K562 (cell line): Measurements from ENCODE around the gene GJC2.

Experiments used
- NR3C1 ChIP-seq: sonication (generic); formaldehyde crosslinking; IDR thresholded peaks from 2 replicates; pipeline ENCODE4 v1.8.1; 2022; ENCODE audit warnings: missing genetic modification reagents
- ZNF217 ChIP-seq: sonication (generic); formaldehyde crosslinking; IDR thresholded peaks from 2 replicates; pipeline ENCODE4 v1.8.0; 2022; ENCODE audit warnings: mild to moderate bottlenecking, missing genetic modification reagents
- TF ChIP-seq, protein P1 (sequence below), 3 experiments: IDR thresholded peaks in 2 of 3; conservative IDR thresholded peaks in 1 of 3; 2 replicates each; pipeline ENCODE4 v1.5.1; 2011 to 2012; ENCODE audit warnings: low read length in 3 of 3, mild to moderate bottlenecking in 3 of 3, control low read depth in 2 of 3, improper control_type of control experiment in 1 of 3, inconsistent platforms in 1 of 3, low read depth in 1 of 3, mixed read lengths in 1 of 3, moderate library complexity in 1 of 3; ENCODE audit not compliant: insufficient read depth in 2 of 3
- TF ChIP-seq, protein P2 (sequence below): fragments of 250-450 bp; sonication (Bioruptor Pico); IDR thresholded peaks from 2 replicates; pipeline ENCODE4 v1.4.0; 2020; ENCODE audit warnings: mild to moderate bottlenecking, moderate library complexity, borderline replicate concordance

DNA sequence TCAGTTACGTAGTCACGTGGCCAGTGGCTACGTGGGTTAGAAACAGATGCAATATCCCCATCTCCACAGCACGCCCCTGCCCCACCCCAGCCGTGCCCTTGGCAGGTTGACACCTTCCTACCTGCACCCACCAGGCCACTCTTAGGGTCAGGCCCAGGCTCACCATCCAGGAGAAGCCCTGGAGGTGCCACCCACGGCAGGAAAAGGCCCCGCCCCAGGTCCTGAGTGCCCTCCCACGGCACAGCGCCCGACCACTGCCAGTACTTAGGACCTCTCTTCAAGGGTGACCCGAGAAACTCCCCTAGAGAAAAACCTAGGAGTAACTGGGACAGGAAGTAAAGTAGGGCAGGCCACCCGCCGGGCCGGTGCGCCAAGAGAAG lies 48.1 kb upstream of the GJC2 start:
- no peak for TF ChIP-seq ZNF217
- TF ChIP-seq, protein P1, sequence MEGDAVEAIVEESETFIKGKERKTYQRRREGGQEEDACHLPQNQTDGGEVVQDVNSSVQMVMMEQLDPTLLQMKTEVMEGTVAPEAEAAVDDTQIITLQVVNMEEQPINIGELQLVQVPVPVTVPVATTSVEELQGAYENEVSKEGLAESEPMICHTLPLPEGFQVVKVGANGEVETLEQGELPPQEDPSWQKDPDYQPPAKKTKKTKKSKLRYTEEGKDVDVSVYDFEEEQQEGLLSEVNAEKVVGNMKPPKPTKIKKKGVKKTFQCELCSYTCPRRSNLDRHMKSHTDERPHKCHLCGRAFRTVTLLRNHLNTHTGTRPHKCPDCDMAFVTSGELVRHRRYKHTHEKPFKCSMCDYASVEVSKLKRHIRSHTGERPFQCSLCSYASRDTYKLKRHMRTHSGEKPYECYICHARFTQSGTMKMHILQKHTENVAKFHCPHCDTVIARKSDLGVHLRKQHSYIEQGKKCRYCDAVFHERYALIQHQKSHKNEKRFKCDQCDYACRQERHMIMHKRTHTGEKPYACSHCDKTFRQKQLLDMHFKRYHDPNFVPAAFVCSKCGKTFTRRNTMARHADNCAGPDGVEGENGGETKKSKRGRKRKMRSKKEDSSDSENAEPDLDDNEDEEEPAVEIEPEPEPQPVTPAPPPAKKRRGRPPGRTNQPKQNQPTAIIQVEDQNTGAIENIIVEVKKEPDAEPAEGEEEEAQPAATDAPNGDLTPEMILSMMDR (IDR thresholded peaks at IDR 0.05 in 2 of 3, conservative IDR thresholded peaks at IDR 0.05 in 1 of 3; ENCODE audit: insufficient read depth in 2 of 3, low read depth in 1 of 3, low read length in 3 of 3), result no peak
- TF ChIP-seq, protein P2, sequence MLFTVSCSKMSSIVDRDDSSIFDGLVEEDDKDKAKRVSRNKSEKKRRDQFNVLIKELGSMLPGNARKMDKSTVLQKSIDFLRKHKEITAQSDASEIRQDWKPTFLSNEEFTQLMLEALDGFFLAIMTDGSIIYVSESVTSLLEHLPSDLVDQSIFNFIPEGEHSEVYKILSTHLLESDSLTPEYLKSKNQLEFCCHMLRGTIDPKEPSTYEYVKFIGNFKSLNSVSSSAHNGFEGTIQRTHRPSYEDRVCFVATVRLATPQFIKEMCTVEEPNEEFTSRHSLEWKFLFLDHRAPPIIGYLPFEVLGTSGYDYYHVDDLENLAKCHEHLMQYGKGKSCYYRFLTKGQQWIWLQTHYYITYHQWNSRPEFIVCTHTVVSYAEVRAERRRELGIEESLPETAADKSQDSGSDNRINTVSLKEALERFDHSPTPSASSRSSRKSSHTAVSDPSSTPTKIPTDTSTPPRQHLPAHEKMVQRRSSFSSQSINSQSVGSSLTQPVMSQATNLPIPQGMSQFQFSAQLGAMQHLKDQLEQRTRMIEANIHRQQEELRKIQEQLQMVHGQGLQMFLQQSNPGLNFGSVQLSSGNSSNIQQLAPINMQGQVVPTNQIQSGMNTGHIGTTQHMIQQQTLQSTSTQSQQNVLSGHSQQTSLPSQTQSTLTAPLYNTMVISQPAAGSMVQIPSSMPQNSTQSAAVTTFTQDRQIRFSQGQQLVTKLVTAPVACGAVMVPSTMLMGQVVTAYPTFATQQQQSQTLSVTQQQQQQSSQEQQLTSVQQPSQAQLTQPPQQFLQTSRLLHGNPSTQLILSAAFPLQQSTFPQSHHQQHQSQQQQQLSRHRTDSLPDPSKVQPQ, result no peak
- no peak for TF ChIP-seq NR3C1 (CRISPR knock-in tag)
